IMR-90 (cell line): ENCODE results near the gene TBXAS1. TPM values are rescaled to one million over a fixed set of nuclear protein-coding genes. Genes with fewer than 3 reads are reported as not detected.

Experiments
- ATAC-seq: fragments of 200-7000 bp; cut with Tn5 transposase; 2 replicates; pipeline ENCODE4 v1.9.1; 2020; ENCODE audit warnings: low read depth, mild to moderate bottlenecking, moderate library complexity
- BruUV-seq: library from RNA; stranded (reverse); fragments of 400-500 nt; replicated peaks from 2 replicates; lab custom pipeline; 2021; lab: Mats Ljungman, UMichigan
- CTCF ChIA-PET: fragments of 300-600 bp; formaldehyde crosslinking; extraction: SDS; loops from one replicate; lab custom pipeline; 2021; ENCODE audit warnings: antibody characterized with exemption; lab: Yijun Ruan, JAX
- POLR2A ChIA-PET: fragments of 300-600 bp; sonication (Branson Sonifier 250); formaldehyde crosslinking; loops from one replicate; lab custom pipeline; 2022; ENCODE audit warnings: antibody characterized with exemption; ENCODE audit not compliant: unreplicated experiment; lab: Charles Lee
- DNase-seq: peaks from one replicate; pipeline ENCODE4 v3.0.0; 2013
- H2AFZ ChIP-seq: replicated peaks from 2 replicates; pipeline ENCODE3; 2013; ENCODE audit warnings: low read length, mild to moderate bottlenecking; ENCODE audit not compliant: poor library complexity
- H2AK5ac ChIP-seq: 2 replicates; pipeline ENCODE4 v1.6.1; 2013; ENCODE audit warnings: low read depth, low read length, inconsistent platforms
- H2AK9ac ChIP-seq: replicated peaks from 2 replicates; pipeline ENCODE3; 2013; ENCODE audit warnings: mild to moderate bottlenecking, low read depth, low read length, moderate library complexity; ENCODE audit not compliant: poor library complexity
- H2BK120ac ChIP-seq: 2 replicates; pipeline ENCODE4 v1.6.1; 2013; ENCODE audit warnings: low read depth, low read length, inconsistent platforms
- H2BK15ac ChIP-seq: 3 replicates; pipeline ENCODE4 v1.6.1; 2013; ENCODE audit warnings: low read depth, low read length, inconsistent platforms
- H2BK20ac ChIP-seq: 2 replicates; pipeline ENCODE4 v1.6.1; 2013; ENCODE audit warnings: low read depth, mild to moderate bottlenecking, inconsistent platforms, low read length, moderate library complexity
- H2BK5ac ChIP-seq: 2 replicates; pipeline ENCODE4 v1.6.1; 2013; ENCODE audit warnings: mild to moderate bottlenecking, low read depth, low read length, inconsistent platforms; ENCODE audit not compliant: poor library complexity, severe bottlenecking
- H3K14ac ChIP-seq: replicated peaks from 2 replicates; pipeline ENCODE4 v1.6.1; 2013; ENCODE audit warnings: low read depth, low read length, inconsistent platforms
- H3K18ac ChIP-seq: 2 replicates; pipeline ENCODE4 v1.6.1; 2013; ENCODE audit warnings: low read depth, low read length, control low read depth
- H3K23ac ChIP-seq: 2 replicates; pipeline ENCODE4 v1.6.1; 2013; ENCODE audit warnings: low read depth, low read length, inconsistent platforms
- H3K27ac ChIP-seq: 2 replicates; pipeline ENCODE4 v1.5.1; 2013; ENCODE audit warnings: mild to moderate bottlenecking, control low read depth, low read length; ENCODE audit not compliant: insufficient read depth
- H3K27me3 ChIP-seq: 2 replicates; pipeline ENCODE4 v1.6.1; 2013; ENCODE audit warnings: low read length; ENCODE audit not compliant: control insufficient read depth, insufficient read depth
- H3K36me3 ChIP-seq: 2 replicates; pipeline ENCODE4 v1.6.1; 2013; ENCODE audit warnings: low read length, mixed read lengths; ENCODE audit not compliant: control insufficient read depth, insufficient read depth
- H3K4ac ChIP-seq: 2 replicates; pipeline ENCODE4 v1.6.1; 2013; ENCODE audit warnings: low read depth, low read length, inconsistent platforms
- H3K4me1 ChIP-seq: 2 replicates; pipeline ENCODE4 v1.6.1; 2013; ENCODE audit warnings: low read length, mixed read lengths; ENCODE audit not compliant: control insufficient read depth, insufficient read depth
- H3K4me2 ChIP-seq: 2 replicates; pipeline ENCODE4 v1.6.1; 2013; ENCODE audit warnings: low read depth, mild to moderate bottlenecking, control low read depth, low read length, moderate library complexity
- H3K4me3 ChIP-seq: 2 replicates; pipeline ENCODE4 v1.5.1; 2013; ENCODE audit warnings: low read depth, mild to moderate bottlenecking, control low read depth, low read length, moderate library complexity; ENCODE audit not compliant: insufficient read depth
- H3K56ac ChIP-seq: 2 replicates; pipeline ENCODE4 v1.6.1; 2013; ENCODE audit warnings: low read length, inconsistent platforms; ENCODE audit not compliant: insufficient read depth; ENCODE audit errors: extremely low read depth
- H3K79me1 ChIP-seq, 2 experiments: 2 replicates each; pipeline ENCODE4 v1.6.1; 2013; ENCODE audit warnings: low read length in 2 of 2, inconsistent platforms in 1 of 2, low read depth in 1 of 2
- H3K9ac ChIP-seq: 2 replicates; pipeline ENCODE4 v1.6.1; 2013; ENCODE audit warnings: low read depth, low read length, control low read depth
- H3K9me1 ChIP-seq: 2 replicates; pipeline ENCODE4 v1.6.1; 2013; ENCODE audit warnings: low read length, inconsistent platforms; ENCODE audit not compliant: insufficient read depth
- H3K9me3 ChIP-seq: 2 replicates; pipeline ENCODE4 v1.6.1; 2013; ENCODE audit warnings: low read length; ENCODE audit not compliant: control insufficient read depth, insufficient read depth
- H4K20me1 ChIP-seq: 2 replicates; pipeline ENCODE4 v1.6.1; 2013; ENCODE audit warnings: low read length, inconsistent platforms; ENCODE audit not compliant: insufficient read depth
- H4K5ac ChIP-seq: 2 replicates; pipeline ENCODE4 v1.6.1; 2013; ENCODE audit warnings: mild to moderate bottlenecking, low read depth, low read length, control low read depth
- H4K8ac ChIP-seq, 2 experiments: 2 replicates each; pipeline ENCODE4 v1.6.1; 2013; ENCODE audit warnings: low read depth in 2 of 2, low read length in 2 of 2, control low read depth in 1 of 2, inconsistent platforms in 1 of 2
- H4K91ac ChIP-seq: 2 replicates; pipeline ENCODE4 v1.6.1; 2013; ENCODE audit warnings: low read depth, low read length, inconsistent platforms; ENCODE audit not compliant: insufficient read depth
- BHLHE40 ChIP-seq: fragments of 150-350 bp; IDR thresholded peaks from 2 replicates; pipeline ENCODE4 v1.6.1; 2016; ENCODE audit warnings: mild to moderate bottlenecking, low read depth, low read length
- CEBPB ChIP-seq: IDR thresholded peaks from 2 replicates; pipeline ENCODE4 v1.6.1; 2012; ENCODE audit warnings: low read depth, low read length, improper control_type of control experiment
- CHD1 ChIP-seq: IDR thresholded peaks from 2 replicates; pipeline ENCODE4 v1.6.1; 2012; ENCODE audit warnings: low read depth, low read length, improper control_type of control experiment
- CTCF ChIP-seq: conservative IDR thresholded peaks from 2 replicates; pipeline ENCODE4 v1.5.1; 2012; ENCODE audit warnings: mild to moderate bottlenecking, low read depth, low read length, improper control_type of control experiment
- ELK1 ChIP-seq: fragments of 150-350 bp; IDR thresholded peaks from 2 replicates; pipeline ENCODE4 v1.6.1; 2016; ENCODE audit warnings: low read depth, mild to moderate bottlenecking, low read length, moderate library complexity, borderline replicate concordance
- FOS ChIP-seq: fragments of 150-350 bp; IDR thresholded peaks from 2 replicates; pipeline ENCODE4 v1.6.1; 2016; ENCODE audit warnings: low read depth, low read length
- MAFK ChIP-seq: IDR thresholded peaks from 2 replicates; pipeline ENCODE4 v1.6.1; 2012; ENCODE audit warnings: low read depth, low read length, improper control_type of control experiment
- MAZ ChIP-seq: IDR thresholded peaks from 2 replicates; pipeline ENCODE4 v1.6.1; 2012; ENCODE audit warnings: low read depth, mild to moderate bottlenecking, low read length, improper control_type of control experiment, moderate library complexity, borderline replicate concordance
- MXI1 ChIP-seq: IDR thresholded peaks from 2 replicates; pipeline ENCODE4 v1.6.1; 2012; ENCODE audit warnings: low read depth, mild to moderate bottlenecking, low read length, moderate library complexity, borderline replicate concordance
- NFE2L2 ChIP-seq: fragments of 150-350 bp; IDR thresholded peaks from 2 replicates; pipeline ENCODE4 v1.6.1; 2016; ENCODE audit warnings: low read depth, mild to moderate bottlenecking, low read length
- POLR2A ChIP-seq: IDR thresholded peaks from 2 replicates; pipeline ENCODE4 v1.6.1; 2012; ENCODE audit warnings: mild to moderate bottlenecking, low read depth, low read length
- RAD21 ChIP-seq: IDR thresholded peaks from 2 replicates; pipeline ENCODE4 v1.6.1; 2012; ENCODE audit warnings: low read length, improper control_type of control experiment
- RCOR1 ChIP-seq: IDR thresholded peaks from 2 replicates; pipeline ENCODE4 v1.6.1; 2012; ENCODE audit warnings: mild to moderate bottlenecking, low read length, improper control_type of control experiment; ENCODE audit not compliant: insufficient replicate concordance
- RFX5 ChIP-seq: IDR thresholded peaks from 2 replicates; pipeline ENCODE4 v1.8.0; 2012; ENCODE audit warnings: low read depth, mild to moderate bottlenecking, low read length, moderate library complexity
- SMC3 ChIP-seq: fragments of 150-350 bp; IDR thresholded peaks from 2 replicates; pipeline ENCODE4 v1.6.1; 2016; ENCODE audit warnings: low read depth, mild to moderate bottlenecking, antibody characterized with exemption, low read length, moderate library complexity
- USF2 ChIP-seq: fragments of 150-350 bp; IDR thresholded peaks from 2 replicates; pipeline ENCODE4 v1.6.1; 2017; ENCODE audit warnings: mild to moderate bottlenecking, antibody characterized with exemption, low read length, low read depth
- WGBS, 2 experiments: methylation state at CpG; one replicate each; pipeline versions ENCODE4 v1.1.5 to v1.1.7; 2013; ENCODE audit warnings: missing lambda C conversion rate in 2 of 2; ENCODE audit not compliant: insufficient read length in 1 of 2; ENCODE audit errors: extremely low coverage in 2 of 2; 5-methylcytosine and 5-hydroxymethylcytosine counted together
- dilution Hi-C: fragments of 300-500 bp; cut with HindIII; formaldehyde crosslinking; loops from one replicate; pipeline ENCODE4 v1.14.3; 2018; ENCODE audit warnings: low sequenced_read_pairs; ENCODE audit not compliant: unreplicated experiment
- in situ Hi-C: fragments of 300-500 bp; cut with MboI; formaldehyde crosslinking; loops from 3 replicates; pipeline ENCODE4 v1.14.3; 2019; ENCODE audit warnings: low sequenced_read_pairs, inconsistent platforms, mixed read lengths
- intact Hi-C: fragments of 100-400 bp; cut with micrococcal nuclease; formaldehyde crosslinking; loops from 2 replicates; pipeline ENCODE4 v1.10.0; 2022
- polyA plus RNA-seq, 3 experiments: library from polyadenylated mRNA; depleted of rRNA; stranded (reverse); fragments of >200 nt; gene quantifications; 2 replicates each; pipeline ENCODE4 v1.2.3, GENCODE V29; 2012; ENCODE audit warnings: low replicate concordance in 1 of 3
- total RNA-seq: library from RNA; depleted of rRNA; stranded (reverse); fragments of >200 nt; gene quantifications from 2 replicates; pipeline ENCODE4 v1.2.3, GENCODE V29; 2012

Gene TBXAS1
- total and polyA plus RNA-seq, 2 of the 4 experiments (the other 2 are of a cell fraction) = 5.9 to 10.8 TPM

- no CpG with 5 or more reads among the region's 6 CpGs for WGBS, 2 experiments
- Histone ChIP-seq H3K23ac (no peak overlapping the region), H2AK5ac (no peak overlapping the region), H3K14ac (no peak overlapping the region), H3K9ac (no peak overlapping the region), H3K56ac (no peak overlapping the region), H3K4ac (no peak overlapping the region), H2BK5ac (no peak overlapping the region), H4K91ac (no peak overlapping the region), H3K4me2 (no peak overlapping the region), H4K8ac (no peak overlapping the region), H3K9me3 (peaks cover 10% of the 10 kb centered on the region), H4K20me1 (no peaks in the 10 kb centered on the region), H2AFZ (no peak overlapping the region), H3K36me3 (no peaks in the 10 kb centered on the region), H3K79me1 (no peaks in the 10 kb centered on the region), H3K27ac (no peak overlapping the region), H3K9me1 (0 out of 2 replicates have a peak, but pooled peaks cover 6% of the 10 kb centered on the region), H2BK120ac (no peak overlapping the region), H2BK15ac (no peak overlapping the region), H3K4me1 (peaks cover 9% of the 10 kb centered on the region), H3K27me3 (no peaks in the 10 kb centered on the region; the same call in 1 of the 2 replicates), H2AK9ac (no peak overlapping the region), H2BK20ac (no peak overlapping the region), H3K4me3 (no peak overlapping the region), H4K5ac (no peak overlapping the region), H3K18ac (no peak overlapping the region)
- dilution Hi-C loops (no loop called here), in situ Hi-C loops (no loop called here), intact Hi-C loops (no loop called here)
- TF ChIP-seq RAD21 = no peak
- TF ChIP-seq CHD1 = no peak
- TF ChIP-seq POLR2A = no peak
- no peak for TF ChIP-seq NFE2L2
- TF ChIP-seq FOS = no peak
- no peak for TF ChIP-seq SMC3
- no peak for TF ChIP-seq ELK1
- TF ChIP-seq MXI1 = no peak
- TF ChIP-seq USF2 = no peak
- no peak for TF ChIP-seq BHLHE40
- TF ChIP-seq CTCF = no peak
- TF ChIP-seq CEBPB = no peak
- TF ChIP-seq RCOR1 = no peak
- TF ChIP-seq RFX5 = no peak
- no peak for TF ChIP-seq MAZ
- TF ChIP-seq MAFK = no peak
- ChIA-PET POLR2A (no interaction called here), CTCF (no interaction called here)
- DNase-seq (no peak), ATAC-seq (no peak)
- BruUV-seq = no TSS peak
Observed at GRCh38 chr7:139813151-139813550, 15.9 kb upstream of the TBXAS1 start.
